ENCODE results near the gene PTER.

Gene PTER

DNA sequence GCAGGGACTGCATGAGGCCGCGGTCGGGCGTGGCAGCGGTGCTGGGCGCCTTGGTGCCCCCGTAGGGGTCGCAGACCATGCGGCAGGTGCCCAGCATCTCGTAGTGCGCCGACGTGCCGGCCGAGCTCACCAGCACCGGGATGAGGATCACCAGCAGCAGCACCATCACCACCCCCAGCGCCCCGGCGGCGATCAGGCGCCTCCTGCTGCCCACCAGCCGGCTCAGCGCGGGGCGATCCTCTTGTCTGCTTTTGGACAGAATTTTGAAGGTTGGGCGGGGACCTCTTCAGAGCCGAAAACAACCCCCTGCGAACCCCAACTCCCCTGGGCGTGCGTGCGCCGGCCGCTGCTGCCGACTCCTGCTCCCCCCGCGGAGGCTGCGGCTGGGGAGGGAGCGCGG is 84.1 kb downstream of the PTER start:
- in situ Hi-C loops (cut with HindIII; ENCODE audit: low sequenced_read_pairs) = no loop called here

GRCh38 chr10:16521311-16522016 is 84.7 kb downstream of the PTER start, which contains the start of gene C1QL3:
Gene C1QL3 (minus strand): TSS chr10:16521879. CDS start chr10:16521065, 814 bp downstream.
- in situ Hi-C loops (cut with HindIII; ENCODE audit: low sequenced_read_pairs) = no loop called here
- peak; percentile 18 for DNase-seq (ENCODE audit: low read depth, low spot score)
- TF ChIP-seq, protein P1, sequence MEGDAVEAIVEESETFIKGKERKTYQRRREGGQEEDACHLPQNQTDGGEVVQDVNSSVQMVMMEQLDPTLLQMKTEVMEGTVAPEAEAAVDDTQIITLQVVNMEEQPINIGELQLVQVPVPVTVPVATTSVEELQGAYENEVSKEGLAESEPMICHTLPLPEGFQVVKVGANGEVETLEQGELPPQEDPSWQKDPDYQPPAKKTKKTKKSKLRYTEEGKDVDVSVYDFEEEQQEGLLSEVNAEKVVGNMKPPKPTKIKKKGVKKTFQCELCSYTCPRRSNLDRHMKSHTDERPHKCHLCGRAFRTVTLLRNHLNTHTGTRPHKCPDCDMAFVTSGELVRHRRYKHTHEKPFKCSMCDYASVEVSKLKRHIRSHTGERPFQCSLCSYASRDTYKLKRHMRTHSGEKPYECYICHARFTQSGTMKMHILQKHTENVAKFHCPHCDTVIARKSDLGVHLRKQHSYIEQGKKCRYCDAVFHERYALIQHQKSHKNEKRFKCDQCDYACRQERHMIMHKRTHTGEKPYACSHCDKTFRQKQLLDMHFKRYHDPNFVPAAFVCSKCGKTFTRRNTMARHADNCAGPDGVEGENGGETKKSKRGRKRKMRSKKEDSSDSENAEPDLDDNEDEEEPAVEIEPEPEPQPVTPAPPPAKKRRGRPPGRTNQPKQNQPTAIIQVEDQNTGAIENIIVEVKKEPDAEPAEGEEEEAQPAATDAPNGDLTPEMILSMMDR (IDR thresholded peaks at IDR 0.05; ENCODE audit: low read depth, low read length) = no peak
- H3K4me3 ChIP-seq (ENCODE audit: low read depth, low read length) = peak within 1 kb of the TSS; percentile 24

More for the DNA sequence above, 84.1 kb downstream of the PTER start:
- peak overlapping the region; percentile 13 for H3K4me3 ChIP-seq (ENCODE audit: low read depth, low read length)
- TF ChIP-seq, protein P1 (IDR thresholded peaks at IDR 0.05; ENCODE audit: low read depth, low read length) = peak; percentile 34
- DNase-seq (ENCODE audit: low read depth, low spot score) = no peak

DNA sequence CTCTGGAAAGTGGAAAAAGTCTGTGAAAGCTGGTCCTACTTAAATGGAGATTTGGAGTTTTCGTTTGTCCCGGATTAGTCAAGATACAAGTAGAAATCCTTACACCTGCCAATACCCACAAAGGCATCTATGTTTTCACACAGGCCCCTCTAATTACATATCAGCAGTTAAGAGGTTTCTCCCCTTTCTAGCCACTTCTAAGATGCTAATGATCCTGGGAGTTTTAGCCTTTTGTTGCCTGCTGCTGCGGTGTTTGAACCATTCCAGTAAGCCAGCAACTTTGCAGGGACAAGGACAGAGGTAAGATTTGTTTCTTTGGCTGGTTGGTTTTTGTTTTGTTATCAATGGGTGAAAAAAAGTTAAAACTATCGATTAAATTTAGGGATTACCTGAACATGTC is 90.6 kb downstream of the PTER start:
- H3K4me3 ChIP-seq (ENCODE audit: low read depth, low read length) = no peak overlapping the region
- TF ChIP-seq, protein P1 (IDR thresholded peaks at IDR 0.05; ENCODE audit: low read depth, low read length) = no peak
- no peak for DNase-seq (ENCODE audit: low read depth, low spot score)
- in situ Hi-C loops (cut with HindIII; ENCODE audit: low sequenced_read_pairs) = no loop called here

GRCh38 chr10:16529853-16530252 is 93.0 kb downstream of the PTER start:
- no peak overlapping the region for H3K4me3 ChIP-seq (ENCODE audit: low read depth, low read length)
- in situ Hi-C loops (cut with HindIII; ENCODE audit: low sequenced_read_pairs) = no loop called here
- TF ChIP-seq, protein P1 (IDR thresholded peaks at IDR 0.05; ENCODE audit: low read depth, low read length) = no peak
- no peak for DNase-seq (ENCODE audit: low read depth, low spot score)

GRCh38 chr10:16536155-16536554 is 99.3 kb downstream of the PTER start:
- TF ChIP-seq, protein P1 (IDR thresholded peaks at IDR 0.05; ENCODE audit: low read depth, low read length) = no peak
- DNase-seq (ENCODE audit: low read depth, low spot score) = no peak
- in situ Hi-C loops (cut with HindIII; ENCODE audit: low sequenced_read_pairs) = no loop called here
- no peak overlapping the region for H3K4me3 ChIP-seq (ENCODE audit: low read depth, low read length)

GRCh38 chr10:16544099-16544498 is 107.3 kb downstream of the PTER start:
- in situ Hi-C loops (cut with HindIII; ENCODE audit: low sequenced_read_pairs) = no loop called here
- no peak for DNase-seq (ENCODE audit: low read depth, low spot score)
- TF ChIP-seq, protein P1 (IDR thresholded peaks at IDR 0.05; ENCODE audit: low read depth, low read length) = no peak
- H3K4me3 ChIP-seq (ENCODE audit: low read depth, low read length) = no peak overlapping the region
